ENCODE data around the gene TIMP1. TPM values are rescaled to one million over a fixed set of nuclear protein-coding genes. Genes with fewer than 3 reads are reported as not detected.

The TIMP1 gene
- total RNA-seq: 118 and 148 TPM in 2 replicates

GRCh38 chrX:47581731-47582647 lies at the start of gene TIMP1:
Gene TIMP1 (plus strand): TSS chrX:47582436. CDS start chrX:47583416, 980 bp downstream.
- TF ChIP-seq CTCF (IDR thresholded peaks at IDR 0.05; ENCODE audit: insufficient read depth, low read length, poor library complexity, severe bottlenecking): no peak
- H3K36me3 ChIP-seq (ENCODE audit: control insufficient read depth, insufficient read depth, low read length): no peaks in the 10 kb centered on the region
- peak within 1 kb of the TSS; percentile 72 for H3K4me3 ChIP-seq (ENCODE audit: low read depth, low read length)
- no peaks in the 10 kb centered on the region for H3K27me3 ChIP-seq (ENCODE audit: control insufficient read depth, insufficient read depth, low read length)
- DNase-seq (ENCODE audit: low read depth): peak; percentile 54

- no peak for DNase-seq (ENCODE audit: low read depth)
- no peak for TF ChIP-seq CTCF (IDR thresholded peaks at IDR 0.05; ENCODE audit: insufficient read depth, low read length, poor library complexity, severe bottlenecking)
- Histone ChIP-seq H3K36me3 (ENCODE audit: control insufficient read depth, insufficient read depth, low read length) (no peaks in the 10 kb centered on the region), H3K4me3 (ENCODE audit: low read depth, low read length) (no peak overlapping the region), H3K27me3 (ENCODE audit: control insufficient read depth, insufficient read depth, low read length) (no peaks in the 10 kb centered on the region)
Observed at GRCh38 chrX:47539860-47540259, 42.4 kb upstream of the TIMP1 start.

- no peaks in the 10 kb centered on the region for H3K27me3 ChIP-seq (ENCODE audit: control insufficient read depth, insufficient read depth, low read length)
- no peaks in the 10 kb centered on the region for H3K36me3 ChIP-seq (ENCODE audit: control insufficient read depth, insufficient read depth, low read length)
- peak; percentile 41 for TF ChIP-seq CTCF (IDR thresholded peaks at IDR 0.05; ENCODE audit: insufficient read depth, low read length, poor library complexity, severe bottlenecking)
- peak; percentile 74 for DNase-seq (ENCODE audit: low read depth)
- H3K4me3 ChIP-seq (ENCODE audit: low read depth, low read length): no peak overlapping the region
Observed at GRCh38 chrX:47540754-47541538, 41.3 kb upstream of the TIMP1 start.

- no peak for TF ChIP-seq CTCF (IDR thresholded peaks at IDR 0.05; ENCODE audit: insufficient read depth, low read length, poor library complexity, severe bottlenecking)
- Histone ChIP-seq H3K4me3 (ENCODE audit: low read depth, low read length) (no peak overlapping the region), H3K27me3 (ENCODE audit: control insufficient read depth, insufficient read depth, low read length) (no peaks in the 10 kb centered on the region), H3K36me3 (ENCODE audit: control insufficient read depth, insufficient read depth, low read length) (no peaks in the 10 kb centered on the region)
- no peak for DNase-seq (ENCODE audit: low read depth)
Observed at GRCh38 chrX:47543496-47543895, 38.7 kb upstream of the TIMP1 start.

- no peak for TF ChIP-seq CTCF (IDR thresholded peaks at IDR 0.05; ENCODE audit: insufficient read depth, low read length, poor library complexity, severe bottlenecking)
- H3K4me3 ChIP-seq (ENCODE audit: low read depth, low read length): peak overlapping the region; percentile 40
- H3K27me3 ChIP-seq (ENCODE audit: control insufficient read depth, insufficient read depth, low read length): no peaks in the 10 kb centered on the region
- no peaks in the 10 kb centered on the region for H3K36me3 ChIP-seq (ENCODE audit: control insufficient read depth, insufficient read depth, low read length)
- peak; percentile 74 for DNase-seq (ENCODE audit: low read depth)
Observed at GRCh38 chrX:47556045-47556623, 26.1 kb upstream of the TIMP1 start.

Measured in kidney epithelial cell (primary cell).